Sigmoid colon (tissue), 4 donors: ENCODE results near the gene CUEDC1.

ENCODE experiments used
- EP300 ChIP-seq, 4 donors: sonication (generic); formaldehyde crosslinking; IDR thresholded peaks; one replicate each; pipeline ENCODE4 v1.6.1; 2017; ENCODE audit warnings: antibody characterized with exemption in 4 of 4
- POLR2A ChIP-seq, 2 donors: fragments of 450-650 bp; IDR thresholded peaks; one replicate each; pipeline ENCODE4 v1.6.1; 2016; ENCODE audit warnings: antibody characterized with exemption in 2 of 2, mild to moderate bottlenecking in 2 of 2, moderate library complexity in 2 of 2
- POLR2AphosphoS5 ChIP-seq, 4 donors: sonication (generic); formaldehyde crosslinking; IDR thresholded peaks; one replicate each; pipeline ENCODE4 v1.6.1; 2017; ENCODE audit warnings: antibody characterized with exemption in 4 of 4
- TF ChIP-seq, protein P1 (sequence below), 4 experiments: fragments of 450-650 bp in 3 of 4; fragments of 200-600 bp in 1 of 4; IDR thresholded peaks; one replicate each; pipeline ENCODE4 v1.5.1; 2016 to 2019; ENCODE audit warnings: antibody characterized with exemption in 4 of 4, mild to moderate bottlenecking in 3 of 4, moderate library complexity in 2 of 4

GRCh38 chr17:57947369-57947768, 7.8 kb downstream of the CUEDC1 start:
- TF ChIP-seq POLR2A (IDR thresholded peaks at IDR 0.05), result no peak
- TF ChIP-seq, protein P1, sequence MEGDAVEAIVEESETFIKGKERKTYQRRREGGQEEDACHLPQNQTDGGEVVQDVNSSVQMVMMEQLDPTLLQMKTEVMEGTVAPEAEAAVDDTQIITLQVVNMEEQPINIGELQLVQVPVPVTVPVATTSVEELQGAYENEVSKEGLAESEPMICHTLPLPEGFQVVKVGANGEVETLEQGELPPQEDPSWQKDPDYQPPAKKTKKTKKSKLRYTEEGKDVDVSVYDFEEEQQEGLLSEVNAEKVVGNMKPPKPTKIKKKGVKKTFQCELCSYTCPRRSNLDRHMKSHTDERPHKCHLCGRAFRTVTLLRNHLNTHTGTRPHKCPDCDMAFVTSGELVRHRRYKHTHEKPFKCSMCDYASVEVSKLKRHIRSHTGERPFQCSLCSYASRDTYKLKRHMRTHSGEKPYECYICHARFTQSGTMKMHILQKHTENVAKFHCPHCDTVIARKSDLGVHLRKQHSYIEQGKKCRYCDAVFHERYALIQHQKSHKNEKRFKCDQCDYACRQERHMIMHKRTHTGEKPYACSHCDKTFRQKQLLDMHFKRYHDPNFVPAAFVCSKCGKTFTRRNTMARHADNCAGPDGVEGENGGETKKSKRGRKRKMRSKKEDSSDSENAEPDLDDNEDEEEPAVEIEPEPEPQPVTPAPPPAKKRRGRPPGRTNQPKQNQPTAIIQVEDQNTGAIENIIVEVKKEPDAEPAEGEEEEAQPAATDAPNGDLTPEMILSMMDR (IDR thresholded peaks at IDR 0.05), result no peak
- no peak for TF ChIP-seq POLR2AphosphoS5 (IDR thresholded peaks at IDR 0.05)
- TF ChIP-seq EP300 (IDR thresholded peaks at IDR 0.05), result no peak
